Panc1 (cell line): ENCODE results near the gene IGF1. TPM values are rescaled to one million over a fixed set of nuclear protein-coding genes. Genes with fewer than 3 reads are reported as not detected.

Source experiments
- ATAC-seq: fragments of 200-7000 bp; cut with Tn5 transposase; 2 replicates; pipeline ENCODE4 v1.9.1; 2020; ENCODE audit warnings: mild to moderate bottlenecking, moderate library complexity
- BruUV-seq: library from RNA; stranded (reverse); fragments of 400-500 nt; replicated peaks from 2 replicates; lab custom pipeline; 2021; lab: Mats Ljungman, UMichigan
- CTCF ChIA-PET: fragments of 300-600 bp; sonication (Branson Sonifier 250); formaldehyde crosslinking; loops from one replicate; lab custom pipeline; 2022; ENCODE audit warnings: antibody characterized with exemption; lab: Charles Lee
- POLR2A ChIA-PET: fragments of 300-600 bp; sonication (Branson Sonifier 250); formaldehyde crosslinking; loops from one replicate; lab custom pipeline; 2022; ENCODE audit warnings: antibody characterized with exemption; lab: Charles Lee
- DNase-seq: peaks from one replicate; pipeline ENCODE4 v3.0.0-alpha.2; 2010; ENCODE audit warnings: low read depth, low spot score
- H3K27ac ChIP-seq: 2 replicates; pipeline ENCODE4 v1.5.1; 2011; ENCODE audit warnings: mild to moderate bottlenecking, low read length, inconsistent platforms
- H3K27me3 ChIP-seq: fragments of 200-500 bp; sonication (Bioruptor generic); 2 replicates; pipeline ENCODE4 v1.6.0; 2014; ENCODE audit warnings: low read length, inconsistent platforms; ENCODE audit not compliant: control insufficient read depth, insufficient read depth
- H3K36me3 ChIP-seq: fragments of 200-500 bp; sonication (Bioruptor generic); 2 replicates; pipeline ENCODE4 v1.5.1; 2014; ENCODE audit warnings: inconsistent platforms, mild to moderate bottlenecking, low read length, moderate library complexity; ENCODE audit not compliant: control insufficient read depth, insufficient read depth
- H3K4me1 ChIP-seq: 2 replicates; pipeline ENCODE4 v1.5.1; 2011; ENCODE audit warnings: inconsistent platforms, mild to moderate bottlenecking, low read length, moderate library complexity; ENCODE audit not compliant: control insufficient read depth, insufficient read depth
- H3K4me3 ChIP-seq, 2 experiments: 2 replicates each; pipeline ENCODE4 v1.5.1; 2011 to 2012; ENCODE audit warnings: low read depth in 2 of 2, low read length in 2 of 2, mild to moderate bottlenecking in 2 of 2, inconsistent platforms in 1 of 2, moderate library complexity in 1 of 2
- H3K9me3 ChIP-seq: fragments of 200-500 bp; sonication (Bioruptor generic); 2 replicates; pipeline ENCODE4 v1.5.1; 2014; ENCODE audit warnings: low read depth, mild to moderate bottlenecking, inconsistent platforms, low read length, moderate library complexity; ENCODE audit not compliant: control insufficient read depth, insufficient read depth
- CTCF ChIP-seq: fragments of 450-650 bp; IDR thresholded peaks from 2 replicates; pipeline ENCODE4 v1.5.1; 2017; ENCODE audit warnings: mild to moderate bottlenecking
- POLR2AphosphoS5 ChIP-seq: IDR thresholded peaks from 2 replicates; pipeline ENCODE4 v1.6.1; 2012; ENCODE audit warnings: mild to moderate bottlenecking, low read depth, low read length, moderate library complexity
- SIN3A ChIP-seq: IDR thresholded peaks from 2 replicates; pipeline ENCODE4 v1.6.1; 2012; ENCODE audit warnings: low read depth, mild to moderate bottlenecking, low read length, moderate library complexity, borderline replicate concordance; ENCODE audit not compliant: insufficient read depth
- TCF7L2 ChIP-seq: IDR thresholded peaks from 2 replicates; pipeline ENCODE4 v1.6.1; 2011; ENCODE audit warnings: mild to moderate bottlenecking, low read depth, low read length, inconsistent platforms
- in situ Hi-C: cut with HindIII; loops from 2 replicates; pipeline ENCODE4 v1.10.0; 2016; ENCODE audit warnings: low sequenced_read_pairs, low pct_unique_long_range_greater_than_20kb
- intact Hi-C: fragments of 100-400 bp; cut with micrococcal nuclease; formaldehyde crosslinking; loops from one replicate; pipeline ENCODE4 v1.10.0; 2022; ENCODE audit not compliant: unreplicated experiment
- total RNA-seq: library from RNA; stranded (reverse); gene quantifications from one replicate; pipeline ENCODE4 v1.2.1, GENCODE V29; 2021; ENCODE audit not compliant: unreplicated experiment
- TF ChIP-seq, protein P1 (sequence below), 2 experiments: IDR thresholded peaks; 2 replicates each; pipeline ENCODE4 v1.6.1; 2011 to 2012; ENCODE audit warnings: low read depth in 2 of 2, control low read depth in 1 of 2, low read length in 1 of 2, mild to moderate bottlenecking in 1 of 2, moderate library complexity in 1 of 2; ENCODE audit not compliant: insufficient read depth in 1 of 2

The IGF1 gene
- total RNA-seq, 1 experiment from 2014 or later, result not detected

- no peak overlapping the region for H3K27ac ChIP-seq
- H3K4me3 ChIP-seq, result no peak overlapping the region
- no peaks in the 10 kb centered on the region for H3K9me3 ChIP-seq
- intact Hi-C loops (no loop called here), in situ Hi-C loops (no loop called here)
- no peaks in the 10 kb centered on the region for H3K4me1 ChIP-seq
- H3K27me3 ChIP-seq, result no peaks in the 10 kb centered on the region
- H3K36me3 ChIP-seq, result no peaks in the 10 kb centered on the region
- DNase-seq (no peak), ATAC-seq (no peak)
- no TSS peak for BruUV-seq
- ChIA-PET CTCF (no interaction called here), POLR2A (no interaction called here)
- TF ChIP-seq SIN3A, result no peak
- TF ChIP-seq TCF7L2, result no peak
- TF ChIP-seq, protein P1, sequence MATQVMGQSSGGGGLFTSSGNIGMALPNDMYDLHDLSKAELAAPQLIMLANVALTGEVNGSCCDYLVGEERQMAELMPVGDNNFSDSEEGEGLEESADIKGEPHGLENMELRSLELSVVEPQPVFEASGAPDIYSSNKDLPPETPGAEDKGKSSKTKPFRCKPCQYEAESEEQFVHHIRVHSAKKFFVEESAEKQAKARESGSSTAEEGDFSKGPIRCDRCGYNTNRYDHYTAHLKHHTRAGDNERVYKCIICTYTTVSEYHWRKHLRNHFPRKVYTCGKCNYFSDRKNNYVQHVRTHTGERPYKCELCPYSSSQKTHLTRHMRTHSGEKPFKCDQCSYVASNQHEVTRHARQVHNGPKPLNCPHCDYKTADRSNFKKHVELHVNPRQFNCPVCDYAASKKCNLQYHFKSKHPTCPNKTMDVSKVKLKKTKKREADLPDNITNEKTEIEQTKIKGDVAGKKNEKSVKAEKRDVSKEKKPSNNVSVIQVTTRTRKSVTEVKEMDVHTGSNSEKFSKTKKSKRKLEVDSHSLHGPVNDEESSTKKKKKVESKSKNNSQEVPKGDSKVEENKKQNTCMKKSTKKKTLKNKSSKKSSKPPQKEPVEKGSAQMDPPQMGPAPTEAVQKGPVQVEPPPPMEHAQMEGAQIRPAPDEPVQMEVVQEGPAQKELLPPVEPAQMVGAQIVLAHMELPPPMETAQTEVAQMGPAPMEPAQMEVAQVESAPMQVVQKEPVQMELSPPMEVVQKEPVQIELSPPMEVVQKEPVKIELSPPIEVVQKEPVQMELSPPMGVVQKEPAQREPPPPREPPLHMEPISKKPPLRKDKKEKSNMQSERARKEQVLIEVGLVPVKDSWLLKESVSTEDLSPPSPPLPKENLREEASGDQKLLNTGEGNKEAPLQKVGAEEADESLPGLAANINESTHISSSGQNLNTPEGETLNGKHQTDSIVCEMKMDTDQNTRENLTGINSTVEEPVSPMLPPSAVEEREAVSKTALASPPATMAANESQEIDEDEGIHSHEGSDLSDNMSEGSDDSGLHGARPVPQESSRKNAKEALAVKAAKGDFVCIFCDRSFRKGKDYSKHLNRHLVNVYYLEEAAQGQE (IDR thresholded peaks at IDR 0.05; ENCODE audit: insufficient read depth in 1 of 2, low read depth in 2 of 2, low read length in 1 of 2), result no peak
- no peak for TF ChIP-seq CTCF
- no peak for TF ChIP-seq POLR2AphosphoS5
These were observed 42.9 kb downstream of the IGF1 start for GRCh38 chr12:102437511-102437910.

DNA sequence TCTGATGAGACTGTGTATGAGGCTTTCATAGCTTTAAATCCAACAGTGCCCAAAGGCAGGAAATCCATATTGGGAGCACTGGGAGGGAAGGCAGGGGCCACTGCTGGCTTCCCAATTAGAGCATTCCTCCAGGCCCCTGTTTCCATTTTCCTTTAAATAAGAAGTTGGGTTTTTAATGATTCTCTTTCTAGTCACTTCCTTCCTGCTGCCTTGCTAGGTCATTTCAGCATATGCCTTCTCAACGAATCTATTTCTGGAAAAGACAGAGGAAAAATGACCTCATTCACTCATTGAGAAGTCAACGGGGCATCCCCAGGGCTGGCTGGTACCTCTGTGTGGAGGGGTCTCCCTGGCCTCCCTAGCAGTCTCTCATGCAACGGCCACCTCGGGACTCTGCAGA lies 43.5 kb downstream of the IGF1 start:
- no peak for ATAC-seq
- H3K4me3 ChIP-seq, result no peak overlapping the region
- CTCF ChIA-PET, result no interaction called here
- in situ Hi-C loops, result no loop called here
- no peaks in the 10 kb centered on the region for H3K4me1 ChIP-seq
- H3K27me3 ChIP-seq, result no peaks in the 10 kb centered on the region
- no peaks in the 10 kb centered on the region for H3K36me3 ChIP-seq
- intact Hi-C loops, result no loop called here
- POLR2A ChIA-PET, result no interaction called here
- no peak overlapping the region for H3K27ac ChIP-seq
- TF ChIP-seq, protein P1 (IDR thresholded peaks at IDR 0.05; ENCODE audit: insufficient read depth in 1 of 2, low read depth in 2 of 2, low read length in 1 of 2), result no peak
- TF ChIP-seq TCF7L2, result no peak
- no peak for TF ChIP-seq SIN3A
- TF ChIP-seq CTCF, result no peak
- TF ChIP-seq POLR2AphosphoS5, result no peak
- no peak for DNase-seq
- H3K9me3 ChIP-seq, result no peaks in the 10 kb centered on the region
- BruUV-seq, result no TSS peak
